ENCODE data around the gene IFNG.

- TF ChIP-seq POLR2A (IDR thresholded peaks at IDR 0.05; ENCODE audit: low read depth, low read length) (no peak), TAF1 (IDR thresholded peaks at IDR 0.05; ENCODE audit: borderline replicate concordance, low read depth, low read length) (no peak)
These were observed 45.9 kb downstream of the IFNG start for GRCh38 chr12:68113644-68114043.
